CD4-positive, alpha-beta T cell (primary cell): ENCODE measurements around the gene CASZ1. TPM values are rescaled to one million over a fixed set of nuclear protein-coding genes. Genes with fewer than 3 reads are reported as not detected.

Experiments used
- ATAC-seq: fragments of 200-7000 bp; cut with Tn5 transposase; one replicate; pipeline ENCODE4 v1.10.0; 2022; ENCODE audit warnings: mild to moderate bottlenecking; ENCODE audit not compliant: poor library complexity
- CTCF ChIA-PET: fragments of 350-600 bp; sonication (Branson Sonifier 250); formaldehyde crosslinking; loops from one replicate; lab custom pipeline; 2021; ENCODE audit warnings: antibody characterized with exemption, inconsistent platforms; lab: Charles Lee
- POLR2A ChIA-PET: fragments of 350-600 bp; sonication (Branson Sonifier 250); formaldehyde crosslinking; loops from one replicate; lab custom pipeline; 2021; ENCODE audit warnings: antibody characterized with exemption, inconsistent platforms; lab: Charles Lee
- DNase-seq, 14 experiments: peaks; one replicate each; pipeline ENCODE4 v3.0.0-alpha.2; 2013 to 2020; ENCODE audit warnings: mixed read lengths in 2 of 14
- H3K27ac ChIP-seq, 2 donors: one replicate each; pipeline versions ENCODE4 v1.5.1 to v1.7.0; 2013; ENCODE audit warnings: low read length in 2 of 2, low read depth in 1 of 2, mild to moderate bottlenecking in 1 of 2
- H3K27me3 ChIP-seq, 2 experiments: 1 replicate in 1 of 2; 2 replicates in 1 of 2; pipeline versions ENCODE4 v1.6.1 to v1.7.0; 2013; ENCODE audit warnings: low read length in 2 of 2, control low read depth in 1 of 2, mild to moderate bottlenecking in 1 of 2, moderate library complexity in 1 of 2; ENCODE audit not compliant: insufficient read depth in 2 of 2, control insufficient read depth in 1 of 2
- H3K36me3 ChIP-seq: one replicate; pipeline ENCODE4 v1.6.1; 2013; ENCODE audit warnings: low read length, control low read depth; ENCODE audit not compliant: insufficient read depth
- H3K4me1 ChIP-seq: one replicate; pipeline ENCODE4 v1.6.1; 2013; ENCODE audit warnings: low read length, control low read depth; ENCODE audit not compliant: insufficient read depth
- H3K4me3 ChIP-seq: one replicate; pipeline ENCODE4 v1.5.1; 2013; ENCODE audit warnings: mild to moderate bottlenecking, low read length, moderate library complexity
- H3K9me3 ChIP-seq, 2 experiments: 1 replicate in 1 of 2; 2 replicates in 1 of 2; pipeline versions ENCODE4 v1.6.1 to v1.7.0; 2013; ENCODE audit warnings: low read length in 2 of 2, mild to moderate bottlenecking in 2 of 2, control low read depth in 1 of 2, moderate library complexity in 1 of 2; ENCODE audit not compliant: control insufficient read depth in 1 of 2, insufficient read depth in 1 of 2
- H3K27ac Mint-ChIP-seq: one replicate; pipeline ENCODE4 v1.8.0; 2020; ENCODE audit warnings: mixed read lengths
- H3K27me3 Mint-ChIP-seq: one replicate; pipeline ENCODE4 v1.8.0; 2021; ENCODE audit warnings: mixed read lengths
- H3K36me3 Mint-ChIP-seq: one replicate; pipeline ENCODE4 v1.8.0; 2021; ENCODE audit warnings: low read depth, mixed read lengths
- H3K4me1 Mint-ChIP-seq: one replicate; pipeline ENCODE4 v1.8.0; 2021; ENCODE audit warnings: low read depth, mixed read lengths
- H3K4me3 Mint-ChIP-seq: one replicate; pipeline ENCODE4 v1.8.0; 2020; ENCODE audit warnings: mild to moderate bottlenecking, mixed read lengths
- H3K9me3 Mint-ChIP-seq: one replicate; pipeline ENCODE4 v1.8.0; 2020; ENCODE audit warnings: mixed read lengths
- intact Hi-C, 2 experiments: fragments of 100-400 bp; cut with DNase I in 1 of 2; cut with micrococcal nuclease in 1 of 2; formaldehyde crosslinking; loops; one replicate each; pipeline versions ENCODE4 v1.15.1 to v1.9.0; 2023 to 2025; cut with DNase I, micrococcal nuclease
- total RNA-seq, 174 experiments: library from RNA in 2 of 174; stranded (reverse) in 2 of 174; gene quantifications; one replicate each; pipeline ENCODE4 v1.2.3 and lab custom pipeline; 2021 to 2026
- TF ChIP-seq, protein P1 (sequence below): fragments of 200-600 bp; IDR thresholded peaks from one replicate; pipeline ENCODE4 v1.8.0; 2022; ENCODE audit warnings: antibody characterized with exemption, mild to moderate bottlenecking

The CASZ1 gene
- total RNA-seq, 2 experiments from 2014 or later: 21.8 to 22.8 TPM

DNA sequence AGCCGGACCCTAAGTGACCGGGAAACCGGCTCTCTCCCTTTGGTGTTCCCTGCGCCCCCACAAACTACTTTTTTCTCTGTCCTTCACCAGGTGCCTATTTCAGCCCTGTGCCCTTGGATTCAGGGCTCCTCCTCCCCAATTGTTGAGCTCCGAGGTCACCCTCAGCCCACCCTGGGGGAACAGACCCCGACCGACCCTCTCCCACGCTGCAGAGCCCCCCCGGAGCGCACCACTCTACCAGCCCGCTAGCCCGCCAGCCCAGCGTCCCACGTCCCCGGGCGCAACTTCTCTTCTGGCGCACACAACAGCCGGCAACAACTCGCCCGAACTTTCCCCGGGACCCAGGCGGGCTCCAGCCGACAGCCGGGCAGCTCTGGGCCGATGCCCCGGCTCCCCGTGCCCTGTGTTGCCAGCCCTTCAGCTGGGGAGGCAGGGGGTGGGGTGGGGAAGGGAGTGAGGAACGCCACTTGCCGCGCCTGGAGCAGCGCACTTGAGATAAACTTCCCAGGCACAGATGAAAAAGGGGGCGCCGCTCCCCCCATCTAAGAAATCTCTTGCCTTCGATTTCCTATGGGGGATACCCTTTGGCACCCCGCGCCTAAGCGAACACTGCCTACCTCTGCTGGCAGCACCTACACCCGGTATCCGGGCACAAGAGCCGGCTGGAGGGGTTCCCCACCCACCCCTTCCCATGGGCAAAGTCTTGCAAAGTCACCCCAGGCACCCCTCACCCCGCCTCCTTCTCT, 997 bp downstream of the CASZ1 start:
- H3K9me3 Mint-ChIP-seq: no peaks in the 10 kb centered on the region

DNA sequence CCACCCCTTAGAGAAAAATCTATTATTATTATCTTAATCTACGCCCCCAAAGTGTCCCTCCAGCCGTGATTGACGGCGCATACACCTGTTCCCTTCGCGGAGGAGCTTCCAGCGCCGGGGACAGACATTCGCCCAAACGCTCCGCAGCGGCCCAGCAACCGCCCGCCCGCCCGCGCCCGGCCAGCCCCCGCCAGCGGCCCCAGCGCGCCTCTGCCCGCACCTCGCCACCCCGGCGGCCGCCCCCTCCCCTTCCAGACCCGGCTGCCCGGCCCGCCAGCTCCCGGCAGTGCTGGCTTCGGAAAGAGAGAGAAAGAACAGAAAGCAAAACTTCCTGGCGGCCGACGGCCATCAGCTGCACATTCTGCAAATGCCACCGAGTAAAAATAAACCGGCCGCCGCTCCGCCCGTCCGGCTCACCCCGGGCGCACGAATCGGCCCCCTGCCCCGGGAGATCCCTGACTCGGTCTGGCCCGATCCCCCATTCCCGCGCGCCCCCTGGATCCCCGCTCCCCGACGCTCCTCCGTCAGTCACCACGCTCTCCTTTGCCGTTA, 1.6 kb downstream of the CASZ1 start:
- Mint-ChIP-seq H3K27ac (no peak overlapping the region), H3K36me3 (no peaks in the 10 kb centered on the region), H3K4me3 (peak overlapping the region; percentile 54), H3K27me3 (peaks cover 53% of the 10 kb centered on the region), H3K9me3 (no peaks in the 10 kb centered on the region), H3K4me1 (peaks cover 14% of the 10 kb centered on the region)
- Histone ChIP-seq H3K4me3 (no peak overlapping the region), H3K9me3 (peaks cover 0 to 5% of the 10 kb centered on the region in 2 experiments), H3K36me3 (no peaks in the 10 kb centered on the region), H3K27ac (no peak overlapping the region), H3K4me1 (peaks cover 25% of the 10 kb centered on the region), H3K27me3 (peaks cover 35 to 63% of the 10 kb centered on the region in 2 experiments)
- ChIA-PET POLR2A (no interaction called here), CTCF (no interaction called here)
- DNase-seq (no peak), ATAC-seq (no peak)
- intact Hi-C loops: no loop called here
- TF ChIP-seq, protein P1, sequence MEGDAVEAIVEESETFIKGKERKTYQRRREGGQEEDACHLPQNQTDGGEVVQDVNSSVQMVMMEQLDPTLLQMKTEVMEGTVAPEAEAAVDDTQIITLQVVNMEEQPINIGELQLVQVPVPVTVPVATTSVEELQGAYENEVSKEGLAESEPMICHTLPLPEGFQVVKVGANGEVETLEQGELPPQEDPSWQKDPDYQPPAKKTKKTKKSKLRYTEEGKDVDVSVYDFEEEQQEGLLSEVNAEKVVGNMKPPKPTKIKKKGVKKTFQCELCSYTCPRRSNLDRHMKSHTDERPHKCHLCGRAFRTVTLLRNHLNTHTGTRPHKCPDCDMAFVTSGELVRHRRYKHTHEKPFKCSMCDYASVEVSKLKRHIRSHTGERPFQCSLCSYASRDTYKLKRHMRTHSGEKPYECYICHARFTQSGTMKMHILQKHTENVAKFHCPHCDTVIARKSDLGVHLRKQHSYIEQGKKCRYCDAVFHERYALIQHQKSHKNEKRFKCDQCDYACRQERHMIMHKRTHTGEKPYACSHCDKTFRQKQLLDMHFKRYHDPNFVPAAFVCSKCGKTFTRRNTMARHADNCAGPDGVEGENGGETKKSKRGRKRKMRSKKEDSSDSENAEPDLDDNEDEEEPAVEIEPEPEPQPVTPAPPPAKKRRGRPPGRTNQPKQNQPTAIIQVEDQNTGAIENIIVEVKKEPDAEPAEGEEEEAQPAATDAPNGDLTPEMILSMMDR: no peak

More for the DNA sequence above, 997 bp downstream of the CASZ1 start:
- H3K4me3 Mint-ChIP-seq: peak overlapping the region; percentile 54
- Histone ChIP-seq H3K4me3 (no peak overlapping the region), H3K4me1 (peaks cover 25% of the 10 kb centered on the region), H3K27me3 (peaks cover 29 to 62% of the 10 kb centered on the region in 2 experiments), H3K9me3 (peaks cover 0 to 5% of the 10 kb centered on the region in 2 experiments), H3K36me3 (no peaks in the 10 kb centered on the region), H3K27ac (no peak overlapping the region)
- ChIA-PET CTCF (no interaction called here), POLR2A (no interaction called here)
- ATAC-seq (no peak), DNase-seq (no peak)
- H3K27ac Mint-ChIP-seq: no peak overlapping the region
- no peaks in the 10 kb centered on the region for H3K36me3 Mint-ChIP-seq
- H3K27me3 Mint-ChIP-seq: peaks cover 59% of the 10 kb centered on the region
- H3K4me1 Mint-ChIP-seq: peaks cover 14% of the 10 kb centered on the region
- TF ChIP-seq, protein P1: no peak
- intact Hi-C loops: no loop called here

DNA sequence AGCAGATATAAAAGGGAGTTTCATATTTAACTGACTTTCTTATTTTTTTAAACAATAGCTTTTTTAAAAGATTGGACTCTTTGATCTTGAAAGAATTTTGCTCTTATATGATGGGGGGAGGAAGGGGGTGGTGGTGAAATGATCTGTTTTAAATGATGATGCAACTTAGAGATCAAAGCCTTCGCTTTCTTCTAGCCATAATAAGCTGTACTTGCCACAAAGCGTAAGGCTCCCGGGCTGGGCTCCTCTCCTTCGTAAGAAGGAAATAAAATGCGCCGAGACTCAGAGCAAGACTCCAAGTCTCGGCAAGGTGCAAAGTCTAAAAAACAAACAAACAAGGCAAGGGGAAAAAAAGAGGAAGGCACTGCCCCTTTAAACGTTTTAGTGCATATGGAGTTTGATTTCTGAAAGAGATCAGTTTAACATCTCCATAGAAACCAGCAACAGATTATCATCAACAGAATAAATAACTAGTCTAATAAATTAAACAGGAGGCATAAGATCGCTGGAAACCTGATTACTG, 3.3 kb downstream of the CASZ1 start:
- H3K4me1 ChIP-seq: peaks cover 25% of the 10 kb centered on the region
- Mint-ChIP-seq H3K27ac (no peak overlapping the region), H3K9me3 (no peaks in the 10 kb centered on the region), H3K36me3 (no peaks in the 10 kb centered on the region), H3K27me3 (peaks cover 41% of the 10 kb centered on the region), H3K4me3 (peak overlapping the region; percentile 52), H3K4me1 (peaks cover 14% of the 10 kb centered on the region)
- no peak overlapping the region for H3K27ac ChIP-seq
- intact Hi-C loops: no loop called here
- H3K9me3 ChIP-seq: peaks cover 0 to 11% of the 10 kb centered on the region in 2 experiments
- peaks cover 31 to 72% of the 10 kb centered on the region in 2 experiments for H3K27me3 ChIP-seq
- H3K36me3 ChIP-seq: no peaks in the 10 kb centered on the region
- ATAC-seq (no peak), DNase-seq (peak in 1 of 14 experiments; percentile 11)
- POLR2A ChIA-PET: no interaction called here
- no peak overlapping the region for H3K4me3 ChIP-seq
- TF ChIP-seq, protein P1: no peak
- CTCF ChIA-PET: interaction anchor here (0.7 kb wide), 1 partner anchor 1241 kb away, joined by 4 read pairs; no protein-coding TSS in a partner anchor
